HG03442 (cell line): ENCODE data around the gene LMAN2.
"Not testable (repeated sequence)": the region's sequence is repeated elsewhere in the genome, so short reads cannot be mapped to it uniquely, and the experiment has no call there.

Experiments used
- ATAC-seq: cut with Tn5 transposase; IDR thresholded peaks from one replicate; pipeline ENCODE4 v1.9.1; 2021; ENCODE audit warnings: mild to moderate bottlenecking, moderate library complexity; ENCODE audit not compliant: unreplicated experiment

LMAN2 gene

DNA sequence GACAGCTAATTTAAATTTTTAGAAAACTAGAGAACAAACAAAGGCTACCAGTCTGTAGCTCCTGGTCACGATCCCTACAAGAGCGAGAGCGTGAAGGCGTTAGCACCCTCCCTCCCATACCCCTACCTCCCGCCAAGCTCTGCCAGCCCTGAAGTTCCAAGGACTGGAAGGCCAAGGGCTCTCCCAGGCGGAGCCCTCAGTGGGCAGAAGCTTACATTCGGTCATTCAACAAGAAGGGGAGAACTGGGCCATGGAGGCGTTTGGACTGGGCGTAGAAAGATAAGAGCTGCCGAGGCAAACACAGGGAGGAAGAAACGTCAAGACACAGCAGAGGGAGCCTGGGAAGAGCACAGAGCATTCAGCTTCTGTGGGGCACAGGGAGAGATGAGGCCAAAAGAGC lies 42.7 kb downstream of the LMAN2 start:
- ATAC-seq, result no peak

- no peak for ATAC-seq
Measured at GRCh38 chr5:177307544-177308363, 43.7 kb downstream of the LMAN2 start.

GRCh38 chr5:177306674-177307543 lies 44.6 kb downstream of the LMAN2 start:
- ATAC-seq, result no peak

GRCh38 chr5:177306103-177306640 lies 45.3 kb downstream of the LMAN2 start:
- ATAC-seq, result not testable (repeated sequence)

- ATAC-seq, result no peak
Measured at GRCh38 chr5:177304392-177305119, 46.9 kb downstream of the LMAN2 start.

GRCh38 chr5:177303925-177304391 lies 47.5 kb downstream of the LMAN2 start:
- no peak for ATAC-seq

DNA sequence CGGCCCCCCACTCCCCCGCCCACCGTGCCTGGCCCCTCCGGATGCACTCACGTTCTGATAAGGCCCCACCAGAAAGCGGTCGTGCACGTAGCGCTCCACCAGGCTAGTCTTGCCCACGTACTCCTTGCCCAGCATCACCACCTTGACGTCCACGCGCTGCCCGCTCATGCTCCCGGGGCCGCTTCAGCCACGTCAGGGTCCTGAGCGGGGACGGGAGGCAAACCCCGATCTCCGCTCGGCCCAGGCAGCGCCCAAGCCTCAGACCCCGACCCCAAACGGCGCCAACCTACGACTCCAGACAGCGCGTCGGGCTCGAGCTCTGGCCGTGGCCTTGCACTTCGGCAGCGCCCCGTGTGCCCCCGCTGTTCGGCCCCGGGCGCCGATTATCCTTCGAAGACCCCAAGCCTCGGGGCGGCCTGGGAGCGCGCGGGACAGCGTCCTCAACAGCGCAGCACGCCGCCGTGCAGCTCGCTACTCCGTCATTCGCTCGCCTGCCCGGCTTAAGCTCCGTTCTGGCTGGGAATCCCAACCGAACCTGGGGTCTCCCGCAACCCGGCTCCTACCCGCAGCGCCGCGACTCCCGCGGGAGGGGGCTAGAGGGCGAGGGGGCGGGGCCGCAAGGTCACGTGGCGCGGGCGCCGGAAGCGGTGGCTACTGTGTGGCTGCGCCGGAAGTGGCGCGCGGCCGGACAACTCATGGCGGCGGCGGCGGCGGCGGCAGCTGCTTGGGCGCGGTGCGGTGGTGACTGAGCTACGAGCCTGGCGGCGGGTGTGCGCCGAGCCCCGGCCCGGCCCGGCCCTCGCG lies 48.1 kb downstream of the LMAN2 start, which contains the start of the genes PRELID1 and RAB24:
PRELID1 (plus strand) TSS at position 679 of the 804 bp plus-strand sequence. CDS start 187 bp downstream, outside the sequence.
RAB24 (minus strand) TSS at position 599 of the 804 bp plus-strand sequence; CDS start at position 168, 431 bp downstream.
- peak; percentile 48 for ATAC-seq

GRCh38 chr5:177302354-177303110 lies 48.9 kb downstream of the LMAN2 start:
- ATAC-seq, result no peak

DNA sequence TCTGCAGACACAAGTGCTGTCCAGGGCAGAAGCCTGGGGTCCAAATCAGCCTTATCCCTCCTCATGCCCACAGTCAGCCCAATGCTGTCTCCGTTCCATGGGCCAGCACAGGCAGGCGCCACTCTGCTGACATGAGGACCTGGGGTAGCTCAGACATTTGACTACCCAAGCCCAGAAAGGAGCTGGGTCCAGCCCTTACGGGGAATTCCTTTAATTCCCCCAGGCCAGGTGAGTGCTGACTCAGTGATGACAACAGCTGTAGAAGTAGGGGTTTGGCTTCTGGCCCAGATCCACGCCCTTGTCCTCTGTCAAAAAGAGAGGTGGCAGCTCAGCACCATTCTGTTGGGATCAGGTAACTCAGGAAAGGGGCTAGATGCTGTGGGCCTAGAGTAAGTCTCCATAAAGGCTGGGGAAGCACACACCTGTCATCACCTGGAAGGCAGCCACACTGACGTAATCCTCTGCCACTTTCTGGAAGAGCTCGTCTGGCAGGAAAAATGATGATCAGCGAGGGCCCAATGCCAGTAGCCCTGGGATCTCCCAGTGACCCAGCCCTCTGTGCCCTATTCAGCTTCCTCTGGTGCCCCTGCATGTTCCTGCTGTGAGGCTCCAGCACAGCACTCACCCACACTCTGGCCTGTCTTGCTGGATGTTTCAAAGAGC lies 49.8 kb downstream of the LMAN2 start:
- no peak for ATAC-seq

- no peak for ATAC-seq
Measured at GRCh38 chr5:177300951-177301350, 50.5 kb downstream of the LMAN2 start.

DNA sequence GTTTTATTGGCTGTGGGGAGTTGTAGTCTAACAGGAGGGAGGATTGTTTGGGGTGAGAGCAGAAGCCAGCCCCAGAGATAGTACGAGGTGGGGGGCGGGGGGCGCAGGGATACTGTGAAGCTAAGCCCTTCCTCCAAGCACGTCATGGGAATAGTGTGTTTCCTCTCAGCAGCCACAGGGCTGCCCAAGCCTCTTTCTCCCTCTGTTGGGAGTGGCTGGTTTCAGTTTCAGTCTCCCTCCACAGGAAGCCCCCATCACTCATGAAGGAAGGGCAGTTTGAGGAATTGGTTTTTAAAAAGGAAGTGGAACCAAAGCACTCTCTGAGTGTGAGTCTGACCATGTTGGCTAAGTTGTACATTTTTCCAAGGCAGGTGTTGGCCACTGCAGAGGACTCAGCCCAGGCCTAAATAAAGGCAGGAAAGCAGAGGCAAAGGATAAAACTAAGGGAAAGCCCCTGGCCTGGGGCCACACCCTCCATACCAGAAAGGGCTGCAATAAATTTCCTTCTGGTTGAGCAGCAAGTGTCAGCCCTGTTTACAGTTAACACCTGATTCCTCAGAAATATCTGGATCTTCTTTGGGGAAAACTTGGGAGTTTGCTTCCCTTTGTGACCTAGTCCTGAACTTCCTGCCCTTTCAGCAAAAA lies 51.1 kb downstream of the LMAN2 start:
- peak; percentile 35 for ATAC-seq

GRCh38 chr5:177299697-177300096 lies 51.8 kb downstream of the LMAN2 start:
- no peak for ATAC-seq

DNA sequence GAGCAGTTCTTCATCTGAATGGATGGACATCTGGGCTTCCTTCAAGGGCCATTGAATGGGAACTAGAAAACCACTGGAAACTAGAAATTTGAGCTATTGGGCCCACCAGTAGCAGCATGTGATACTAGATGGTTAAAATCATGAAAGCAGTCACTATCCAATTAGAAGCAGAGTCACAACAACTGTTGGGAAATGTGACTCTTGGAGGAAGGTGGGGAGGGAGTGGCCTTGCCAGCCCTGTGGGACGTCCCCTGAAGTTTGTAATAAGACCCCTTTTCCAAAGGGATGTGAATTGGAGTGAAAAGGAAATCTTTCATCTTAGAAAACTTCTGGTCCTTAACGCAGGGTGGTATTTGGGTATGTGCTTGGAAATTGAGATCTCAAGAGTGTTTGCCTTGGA lies 53.5 kb downstream of the LMAN2 start:
- ATAC-seq, result no peak

- no peak for ATAC-seq
Measured at GRCh38 chr5:177296581-177296980, 54.9 kb downstream of the LMAN2 start.

GRCh38 chr5:177295924-177296323 lies 55.5 kb downstream of the LMAN2 start:
- no peak for ATAC-seq

DNA sequence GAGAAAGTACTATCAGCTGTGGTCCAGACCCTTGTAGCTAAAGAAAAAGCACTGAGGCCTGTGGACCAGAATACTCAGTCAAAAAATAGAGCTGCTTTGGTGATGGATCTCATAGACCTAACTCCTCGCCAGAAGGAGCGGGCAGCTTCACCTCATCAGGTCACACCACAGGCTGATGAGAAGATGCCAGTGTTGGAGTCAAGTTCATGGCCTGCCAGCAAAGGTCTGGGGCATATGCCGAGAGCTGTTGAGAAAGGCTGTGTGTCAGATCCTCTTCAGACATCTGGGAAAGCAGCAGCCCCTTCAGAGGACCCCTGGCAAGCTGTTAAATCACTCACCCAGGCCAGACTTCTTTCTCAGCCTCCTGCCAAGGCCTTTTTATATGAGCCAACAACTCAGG lies 56.8 kb downstream of the LMAN2 start:
- ATAC-seq, result no peak

- ATAC-seq, result no peak
Measured at GRCh38 chr5:177293819-177294581, 57.5 kb downstream of the LMAN2 start.
